Ascending aorta (tissue), 2 donors: ENCODE data around the gene NCAN. TPM values are rescaled to one million over a fixed set of nuclear protein-coding genes. Genes with fewer than 3 reads are reported as not detected.
"Not testable (repeated sequence)": the region's sequence is repeated elsewhere in the genome, so short reads cannot be mapped to it uniquely, and the experiment has no call there.

Experiments used
- DNase-seq, 2 donors: peaks; one replicate each; pipeline ENCODE4 v3.0.0-alpha.2; 2019; ENCODE audit warnings: low spot score in 2 of 2
- H3K27ac ChIP-seq, 2 donors: fragments of 200-600 bp; sonication (generic); one replicate each; pipeline ENCODE4 v1.5.1; 2016 to 2017; ENCODE audit warnings: mild to moderate bottlenecking in 1 of 2
- H3K27me3 ChIP-seq: fragments of 200-600 bp; sonication (generic); one replicate; pipeline ENCODE4 v1.5.1; 2017
- H3K36me3 ChIP-seq, 2 donors: fragments of 200-600 bp; sonication (generic); one replicate each; pipeline ENCODE4 v1.5.1; 2016
- H3K4me1 ChIP-seq, 2 donors: fragments of 200-600 bp; sonication (generic); one replicate each; pipeline ENCODE4 v1.5.1; 2016 to 2017; ENCODE audit warnings: mild to moderate bottlenecking in 1 of 2
- H3K4me3 ChIP-seq, 2 donors: fragments of 200-600 bp; sonication (generic); one replicate each; pipeline ENCODE4 v1.5.1; 2016 to 2017; ENCODE audit warnings: mild to moderate bottlenecking in 1 of 2
- H3K9me3 ChIP-seq, 2 donors: fragments of 200-600 bp; sonication (generic); one replicate each; pipeline ENCODE4 v1.5.1; 2016
- intact Hi-C: fragments of 100-400 bp; cut with DNase I; formaldehyde crosslinking; loops from one replicate; pipeline ENCODE4 v1.15.1; 2023
- total RNA-seq: library from RNA; depleted of rRNA; stranded (reverse); fragments of >200 nt; gene quantifications from one replicate; pipeline ENCODE4 v1.1.0, GENCODE V29; 2016
- TF ChIP-seq, protein P1 (sequence below), 3 experiments: fragments of 200-600 bp in 2 of 3; fragments of 450-650 bp in 1 of 3; sonication (generic) in 2 of 3; IDR thresholded peaks; one replicate each; pipeline ENCODE4 v1.5.1; 2016 to 2019; ENCODE audit warnings: antibody characterized with exemption in 3 of 3, mild to moderate bottlenecking in 1 of 3, moderate library complexity in 1 of 3

NCAN gene
- total RNA-seq, 1 donor from 2014 or later, result not detected

GRCh38 chr19:19238126-19238894 is 26.6 kb downstream of the NCAN start:
- intact Hi-C loops, result no loop called here
- no peak for DNase-seq
- H3K36me3 ChIP-seq, result no peaks in the 10 kb centered on the region
- peaks cover 4% of the 10 kb centered on the region for H3K27me3 ChIP-seq
- TF ChIP-seq, protein P1, sequence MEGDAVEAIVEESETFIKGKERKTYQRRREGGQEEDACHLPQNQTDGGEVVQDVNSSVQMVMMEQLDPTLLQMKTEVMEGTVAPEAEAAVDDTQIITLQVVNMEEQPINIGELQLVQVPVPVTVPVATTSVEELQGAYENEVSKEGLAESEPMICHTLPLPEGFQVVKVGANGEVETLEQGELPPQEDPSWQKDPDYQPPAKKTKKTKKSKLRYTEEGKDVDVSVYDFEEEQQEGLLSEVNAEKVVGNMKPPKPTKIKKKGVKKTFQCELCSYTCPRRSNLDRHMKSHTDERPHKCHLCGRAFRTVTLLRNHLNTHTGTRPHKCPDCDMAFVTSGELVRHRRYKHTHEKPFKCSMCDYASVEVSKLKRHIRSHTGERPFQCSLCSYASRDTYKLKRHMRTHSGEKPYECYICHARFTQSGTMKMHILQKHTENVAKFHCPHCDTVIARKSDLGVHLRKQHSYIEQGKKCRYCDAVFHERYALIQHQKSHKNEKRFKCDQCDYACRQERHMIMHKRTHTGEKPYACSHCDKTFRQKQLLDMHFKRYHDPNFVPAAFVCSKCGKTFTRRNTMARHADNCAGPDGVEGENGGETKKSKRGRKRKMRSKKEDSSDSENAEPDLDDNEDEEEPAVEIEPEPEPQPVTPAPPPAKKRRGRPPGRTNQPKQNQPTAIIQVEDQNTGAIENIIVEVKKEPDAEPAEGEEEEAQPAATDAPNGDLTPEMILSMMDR (IDR thresholded peaks at IDR 0.05), result no peak
- H3K9me3 ChIP-seq, result peaks cover 13 to 22% of the 10 kb centered on the region in 2 donors
- H3K27ac ChIP-seq, result no peak overlapping the region
- H3K4me3 ChIP-seq, result no peak overlapping the region
- H3K4me1 ChIP-seq, result no peaks in the 10 kb centered on the region

- DNase-seq, result no peak
- peaks cover 4% of the 10 kb centered on the region for H3K27me3 ChIP-seq
- H3K4me3 ChIP-seq, result no peak overlapping the region
- H3K4me1 ChIP-seq, result no peaks in the 10 kb centered on the region
- intact Hi-C loops, result no loop called here
- H3K9me3 ChIP-seq, result peaks cover 8 to 10% of the 10 kb centered on the region in 2 donors
- H3K36me3 ChIP-seq, result no peaks in the 10 kb centered on the region
- no peak overlapping the region for H3K27ac ChIP-seq
- TF ChIP-seq, protein P1 (IDR thresholded peaks at IDR 0.05), result no peak
Measured at GRCh38 chr19:19239675-19240074, 27.9 kb downstream of the NCAN start.

- Histone ChIP-seq H3K4me1 (no peaks in the 10 kb centered on the region), H3K36me3 (no peaks in the 10 kb centered on the region), H3K4me3 (no peak overlapping the region), H3K27ac (no peak overlapping the region), H3K27me3 (peaks cover 4% of the 10 kb centered on the region), H3K9me3 (peaks cover 2 to 5% of the 10 kb centered on the region in 2 donors)
- no peak for DNase-seq
- TF ChIP-seq, protein P1 (IDR thresholded peaks at IDR 0.05), result no peak
- intact Hi-C loops, result no loop called here
Measured at GRCh38 chr19:19240476-19240875, 28.7 kb downstream of the NCAN start.

DNA sequence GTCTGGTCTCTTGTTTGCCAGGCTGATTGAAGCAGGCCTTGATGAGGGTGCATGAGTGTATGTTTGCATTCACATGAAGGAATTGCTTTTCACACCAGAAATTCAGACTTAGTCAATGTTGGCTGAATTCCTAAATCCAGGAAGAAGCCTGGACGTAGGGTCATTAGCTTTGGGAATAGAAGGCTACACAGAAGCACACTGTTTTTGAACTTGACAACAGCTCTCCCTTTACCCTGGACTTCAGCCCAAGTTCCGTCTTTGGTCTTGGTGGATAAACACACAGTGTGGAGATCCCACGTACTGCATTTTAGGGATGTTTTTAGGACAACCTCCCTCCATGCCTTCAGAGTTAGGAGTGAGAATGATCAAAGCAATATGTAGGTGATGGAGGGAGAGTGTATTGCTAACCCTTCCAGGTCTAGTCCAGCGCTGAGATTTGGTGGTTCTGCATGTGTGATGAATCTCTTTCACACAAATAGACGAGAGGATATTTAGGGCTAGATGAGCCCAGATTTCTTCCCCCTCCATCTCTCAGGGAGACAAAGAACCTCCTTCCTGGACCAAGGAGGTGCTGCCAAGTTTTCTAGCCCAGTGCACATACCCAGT is 38.5 kb downstream of the NCAN start:
- Histone ChIP-seq H3K4me3 (no peak overlapping the region), H3K36me3 (no peaks in the 10 kb centered on the region), H3K27me3 (no peaks in the 10 kb centered on the region), H3K27ac (no peak overlapping the region), H3K4me1 (no peaks in the 10 kb centered on the region), H3K9me3 (no peaks in the 10 kb centered on the region)
- DNase-seq, result no peak
- intact Hi-C loops, result no loop called here
- TF ChIP-seq, protein P1 (IDR thresholded peaks at IDR 0.05), result no peak

DNA sequence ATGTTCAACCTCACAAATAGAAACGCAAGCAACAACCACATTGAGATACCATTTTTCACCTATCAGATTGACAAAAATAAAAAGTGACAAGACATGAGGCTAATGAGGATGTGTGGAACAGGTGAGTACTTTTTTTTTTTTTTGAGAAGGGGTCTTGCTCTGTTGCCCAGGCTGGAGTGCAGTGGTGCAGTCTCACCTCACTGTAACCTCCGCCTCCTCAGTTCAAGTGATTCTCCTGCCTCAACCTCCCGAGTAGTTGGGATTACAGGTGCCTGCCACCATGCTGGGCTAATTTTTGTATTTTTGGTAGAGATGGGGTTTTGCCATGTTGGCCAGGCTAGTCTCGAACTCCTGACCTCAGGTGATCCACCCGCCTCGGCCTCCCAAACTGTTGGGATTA is 41.7 kb downstream of the NCAN start:
- H3K27me3 ChIP-seq, DNase-seq, intact Hi-C loops: not testable (repeated sequence)

More for the DNA sequence above, 41.7 kb downstream of the NCAN start:
- H3K36me3 ChIP-seq, H3K9me3 ChIP-seq, H3K4me1 ChIP-seq, H3K4me3 ChIP-seq, H3K27ac ChIP-seq: not testable (repeated sequence)
